GM12892 (cell line): Measurements from ENCODE around the gene GRM4.

Experiments
- POLR2A ChIP-seq: IDR thresholded peaks from 2 replicates; pipeline ENCODE4 v1.6.1; 2011; ENCODE audit warnings: low read depth, low read length, control low read depth
- POLR2AphosphoS5 ChIP-seq: IDR thresholded peaks from 2 replicates; pipeline ENCODE4 v1.6.1; 2011; ENCODE audit warnings: low read depth, low read length, control low read depth

- TF ChIP-seq POLR2AphosphoS5 (no peak), POLR2A (no peak)
These were observed 82.2 kb downstream of the GRM4 start for GRCh38 chr6:34063651-34064050.
